Brain microvascular endothelial cell (primary cell): ENCODE measurements around the gene TENT4B.

ENCODE experiments used
- DNase-seq: peaks from one replicate; pipeline ENCODE4 v3.0.0-alpha.2; 2020
- H3K27ac ChIP-seq: fragments of 250-450 bp; sonication (Bioruptor Pico); 2 replicates; pipeline ENCODE4 v1.5.1; 2020; ENCODE audit warnings: mild to moderate bottlenecking, moderate library complexity
- H3K27me3 ChIP-seq: fragments of 250-450 bp; sonication (Bioruptor Pico); replicated peaks from 2 replicates; pipeline ENCODE4 v1.5.1; 2020; ENCODE audit warnings: mild to moderate bottlenecking
- H3K36me3 ChIP-seq: fragments of 250-450 bp; sonication (Bioruptor Pico); replicated peaks from 2 replicates; pipeline ENCODE4 v1.5.1; 2020; ENCODE audit warnings: mild to moderate bottlenecking
- H3K4me3 ChIP-seq: 2 replicates; pipeline ENCODE4 v1.5.1; 2011; ENCODE audit warnings: low read depth, mild to moderate bottlenecking, control low read depth, low read length, moderate library complexity
- CTCF ChIP-seq: IDR thresholded peaks from 2 replicates; pipeline ENCODE4 v1.5.1; 2011; ENCODE audit warnings: low read depth, mild to moderate bottlenecking, moderate library complexity, low read length, control low read depth, inconsistent platforms; ENCODE audit errors: missing control alignments
- in situ Hi-C: cut with HindIII; loops from 2 replicates; pipeline ENCODE4 v1.10.0; 2017; ENCODE audit warnings: low sequenced_read_pairs, low pct_ligation_motif_present

TENT4B gene

GRCh38 chr16:50253514-50253910, 100.4 kb downstream of the TENT4B start:
- Histone ChIP-seq H3K36me3 (no peaks in the 10 kb centered on the region), H3K27ac (no peak overlapping the region), H3K27me3 (no peaks in the 10 kb centered on the region), H3K4me3 (no peak overlapping the region)
- no peak for TF ChIP-seq CTCF
- in situ Hi-C loops, result no loop called here
- DNase-seq, result no peak

- no peak for DNase-seq
- H3K4me3 ChIP-seq, result no peak overlapping the region
- no peaks in the 10 kb centered on the region for H3K36me3 ChIP-seq
- in situ Hi-C loops, result no loop called here
- no peaks in the 10 kb centered on the region for H3K27me3 ChIP-seq
- no peak overlapping the region for H3K27ac ChIP-seq
- no peak for TF ChIP-seq CTCF
Observed at GRCh38 chr16:50254072-50254471, 101.0 kb downstream of the TENT4B start.

- DNase-seq, result no peak
- Histone ChIP-seq H3K4me3 (no peak overlapping the region), H3K36me3 (no peaks in the 10 kb centered on the region), H3K27me3 (no peaks in the 10 kb centered on the region), H3K27ac (no peak overlapping the region)
- in situ Hi-C loops, result no loop called here
- TF ChIP-seq CTCF, result no peak
Observed at GRCh38 chr16:50255538-50255937, 102.4 kb downstream of the TENT4B start.

- H3K4me3 ChIP-seq, result no peak overlapping the region
- H3K27me3 ChIP-seq, result no peaks in the 10 kb centered on the region
- no peak overlapping the region for H3K27ac ChIP-seq
- no peak for DNase-seq
- in situ Hi-C loops, result no loop called here
- TF ChIP-seq CTCF, result no peak
- H3K36me3 ChIP-seq, result no peaks in the 10 kb centered on the region
Observed at GRCh38 chr16:50256604-50257003, 103.5 kb downstream of the TENT4B start.

- Histone ChIP-seq H3K4me3 (no peak overlapping the region), H3K27ac (no peak overlapping the region), H3K36me3 (no peaks in the 10 kb centered on the region), H3K27me3 (no peaks in the 10 kb centered on the region)
- in situ Hi-C loops, result no loop called here
- no peak for TF ChIP-seq CTCF
- DNase-seq, result no peak
Observed at GRCh38 chr16:50257876-50258275, 104.8 kb downstream of the TENT4B start.
